ENCODE results near the gene PTMA.

DNA sequence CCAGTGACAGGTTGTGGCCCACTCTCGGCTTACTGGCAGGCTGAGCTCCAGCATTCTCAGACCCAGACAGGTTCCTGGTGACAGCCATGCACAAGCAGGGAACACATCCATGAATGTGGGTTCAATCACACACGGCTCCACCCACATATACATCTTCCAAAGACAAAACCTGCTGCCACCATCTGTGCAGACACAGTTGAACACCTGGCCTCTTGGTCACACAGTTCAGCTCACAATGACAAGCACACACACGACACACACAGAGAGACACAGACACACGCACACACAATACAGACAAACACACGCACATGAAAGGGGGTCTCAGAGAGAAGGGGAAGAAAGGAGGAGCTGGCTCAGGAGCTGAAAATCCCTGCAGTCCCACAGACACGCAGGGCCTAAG lies 32.1 kb upstream of the PTMA start:
- TF ChIP-seq EZH2 (optimal IDR thresholded peaks at IDR 0.05; ENCODE audit: low read depth, low read length) (no peak), EZH2phosphoT487 (IDR thresholded peaks at IDR 0.05; ENCODE audit: low read length) (no peak)
- TF ChIP-seq, protein P1, sequence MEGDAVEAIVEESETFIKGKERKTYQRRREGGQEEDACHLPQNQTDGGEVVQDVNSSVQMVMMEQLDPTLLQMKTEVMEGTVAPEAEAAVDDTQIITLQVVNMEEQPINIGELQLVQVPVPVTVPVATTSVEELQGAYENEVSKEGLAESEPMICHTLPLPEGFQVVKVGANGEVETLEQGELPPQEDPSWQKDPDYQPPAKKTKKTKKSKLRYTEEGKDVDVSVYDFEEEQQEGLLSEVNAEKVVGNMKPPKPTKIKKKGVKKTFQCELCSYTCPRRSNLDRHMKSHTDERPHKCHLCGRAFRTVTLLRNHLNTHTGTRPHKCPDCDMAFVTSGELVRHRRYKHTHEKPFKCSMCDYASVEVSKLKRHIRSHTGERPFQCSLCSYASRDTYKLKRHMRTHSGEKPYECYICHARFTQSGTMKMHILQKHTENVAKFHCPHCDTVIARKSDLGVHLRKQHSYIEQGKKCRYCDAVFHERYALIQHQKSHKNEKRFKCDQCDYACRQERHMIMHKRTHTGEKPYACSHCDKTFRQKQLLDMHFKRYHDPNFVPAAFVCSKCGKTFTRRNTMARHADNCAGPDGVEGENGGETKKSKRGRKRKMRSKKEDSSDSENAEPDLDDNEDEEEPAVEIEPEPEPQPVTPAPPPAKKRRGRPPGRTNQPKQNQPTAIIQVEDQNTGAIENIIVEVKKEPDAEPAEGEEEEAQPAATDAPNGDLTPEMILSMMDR (IDR thresholded peaks at IDR 0.05; ENCODE audit: low read length), result no peak

Measured in MM.1S (cell line).